ENCODE results near the gene ANKRD39. TPM values are rescaled to one million over a fixed set of nuclear protein-coding genes. Genes with fewer than 3 reads are reported as not detected.

ANKRD39 gene
- total RNA-seq, 1 donor, result 6.1 TPM

DNA sequence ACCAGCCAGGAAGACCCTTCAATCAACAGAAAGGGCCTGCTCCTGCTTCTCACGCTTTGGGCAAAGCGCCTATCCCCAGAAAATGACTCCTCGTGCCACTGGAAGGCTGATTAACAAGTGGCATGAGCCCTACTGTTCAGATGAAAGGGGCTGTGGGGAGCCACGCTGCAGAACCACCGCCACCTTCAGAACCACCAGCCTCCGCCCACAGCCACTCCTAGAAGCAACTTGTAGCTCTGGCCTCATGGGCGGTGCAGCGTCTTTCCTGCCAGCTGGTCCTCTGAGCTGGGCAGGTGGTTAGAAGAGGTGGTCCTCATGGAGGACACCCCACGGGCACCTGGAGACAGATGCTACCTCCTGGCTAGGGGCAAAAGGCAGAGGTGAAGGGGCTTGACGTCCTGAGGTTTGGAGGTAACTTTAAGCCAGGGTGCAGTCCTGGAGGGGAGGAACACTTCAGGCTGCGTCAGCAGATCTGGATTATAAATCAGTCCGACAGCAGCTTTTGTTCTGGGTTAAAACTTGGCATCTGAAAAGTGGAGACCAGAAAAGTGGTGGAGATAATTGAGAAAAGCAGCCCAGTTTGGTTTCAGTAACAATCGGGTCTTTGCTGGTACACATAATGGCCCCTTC, 12.9 kb upstream of the ANKRD39 start:
- H3K4me3 ChIP-seq (ENCODE audit: low read depth, low read length), result peak overlapping the region; percentile 84
- TF ChIP-seq CTCF (IDR thresholded peaks at IDR 0.05; ENCODE audit: insufficient read depth, low read length), result no peak
- DNase-seq (ENCODE audit: low read depth), result peak; percentile 67

- no peak for TF ChIP-seq CTCF (IDR thresholded peaks at IDR 0.05; ENCODE audit: insufficient read depth, low read length)
- peak within 1 kb of the TSS; percentile 84 for H3K4me3 ChIP-seq (ENCODE audit: low read depth, low read length)
- DNase-seq (ENCODE audit: low read depth), result no peak
Observed at GRCh38 chr2:96869822-96870625, 12.2 kb upstream of the ANKRD39 start, which contains the start of gene SEMA4C. Gene SEMA4C, minus strand, starts transcription at chr2:96870080. Its CDS starts 2,194 bp downstream, at chr2:96867886.

DNA sequence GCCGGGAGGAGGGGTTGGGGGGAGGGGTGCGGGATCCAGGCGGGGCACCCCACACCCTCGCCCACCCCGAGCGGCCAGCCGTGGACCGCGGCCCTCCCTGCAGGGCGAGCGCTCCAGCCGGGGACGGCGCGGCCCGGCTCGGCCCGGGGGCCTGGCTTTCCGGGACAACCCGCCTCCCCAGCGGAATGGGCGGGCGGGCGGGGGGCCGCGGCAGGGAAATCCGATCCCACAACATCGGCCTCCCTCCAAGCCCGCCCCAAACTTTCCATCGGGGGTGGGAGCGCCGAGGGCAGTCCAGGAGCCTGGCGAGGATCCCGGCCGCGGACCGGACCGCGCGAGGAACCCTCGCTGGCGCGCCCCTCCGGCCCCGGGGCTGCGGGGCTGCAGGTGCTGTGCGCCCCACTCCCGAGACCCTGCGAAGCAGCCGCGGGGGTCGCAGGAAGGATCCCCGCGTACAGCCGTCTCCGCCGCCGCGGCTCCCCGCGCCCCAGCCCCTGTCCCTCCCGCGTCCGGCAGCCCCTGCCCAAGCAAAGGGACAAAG, 11.5 kb upstream of the ANKRD39 start:
- peak; percentile 73 for DNase-seq (ENCODE audit: low read depth)
- TF ChIP-seq CTCF (IDR thresholded peaks at IDR 0.05; ENCODE audit: insufficient read depth, low read length), result no peak
- H3K4me3 ChIP-seq (ENCODE audit: low read depth, low read length), result peak overlapping the region; percentile 84

DNA sequence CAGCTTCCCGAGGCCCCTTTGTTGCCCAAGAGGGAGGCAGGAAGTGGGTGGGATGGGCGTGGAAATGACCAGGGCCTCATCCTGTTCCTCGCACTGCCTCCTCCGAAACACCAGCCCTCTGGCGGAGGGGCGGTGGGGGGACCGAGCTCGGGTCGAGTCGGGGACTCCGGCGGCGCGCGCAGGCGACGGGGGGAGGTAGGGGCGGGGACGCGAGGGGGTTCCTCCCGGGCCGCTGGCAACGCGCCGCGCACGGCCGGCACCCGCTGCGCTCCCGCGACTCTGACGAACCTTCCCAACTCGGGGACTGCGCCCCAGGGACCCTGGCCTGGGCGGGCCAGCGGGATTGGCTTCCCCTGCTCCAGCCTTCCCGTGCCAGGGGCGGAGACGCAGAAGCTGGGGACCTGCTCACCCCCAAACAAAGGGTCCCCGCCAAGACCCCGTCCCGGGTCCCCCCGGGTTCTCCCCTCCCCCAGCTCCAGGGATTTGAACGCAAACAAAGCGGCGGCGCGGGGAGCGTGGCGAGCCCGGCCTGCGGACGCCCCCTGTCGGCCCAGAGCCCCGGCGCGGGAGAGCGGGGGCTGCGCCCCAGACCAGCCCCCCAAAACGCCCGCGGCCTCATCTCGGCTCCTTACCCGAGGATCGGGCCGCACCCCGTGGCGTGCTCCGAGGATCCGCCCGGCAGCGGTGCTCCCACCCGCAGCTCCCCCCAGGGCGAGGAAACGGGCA, 10.9 kb upstream of the ANKRD39 start:
- peak overlapping the region; percentile 84 for H3K4me3 ChIP-seq (ENCODE audit: low read depth, low read length)
- peak; percentile 41 for TF ChIP-seq CTCF (IDR thresholded peaks at IDR 0.05; ENCODE audit: insufficient read depth, low read length)
- DNase-seq (ENCODE audit: low read depth), result peak; percentile 88

DNA sequence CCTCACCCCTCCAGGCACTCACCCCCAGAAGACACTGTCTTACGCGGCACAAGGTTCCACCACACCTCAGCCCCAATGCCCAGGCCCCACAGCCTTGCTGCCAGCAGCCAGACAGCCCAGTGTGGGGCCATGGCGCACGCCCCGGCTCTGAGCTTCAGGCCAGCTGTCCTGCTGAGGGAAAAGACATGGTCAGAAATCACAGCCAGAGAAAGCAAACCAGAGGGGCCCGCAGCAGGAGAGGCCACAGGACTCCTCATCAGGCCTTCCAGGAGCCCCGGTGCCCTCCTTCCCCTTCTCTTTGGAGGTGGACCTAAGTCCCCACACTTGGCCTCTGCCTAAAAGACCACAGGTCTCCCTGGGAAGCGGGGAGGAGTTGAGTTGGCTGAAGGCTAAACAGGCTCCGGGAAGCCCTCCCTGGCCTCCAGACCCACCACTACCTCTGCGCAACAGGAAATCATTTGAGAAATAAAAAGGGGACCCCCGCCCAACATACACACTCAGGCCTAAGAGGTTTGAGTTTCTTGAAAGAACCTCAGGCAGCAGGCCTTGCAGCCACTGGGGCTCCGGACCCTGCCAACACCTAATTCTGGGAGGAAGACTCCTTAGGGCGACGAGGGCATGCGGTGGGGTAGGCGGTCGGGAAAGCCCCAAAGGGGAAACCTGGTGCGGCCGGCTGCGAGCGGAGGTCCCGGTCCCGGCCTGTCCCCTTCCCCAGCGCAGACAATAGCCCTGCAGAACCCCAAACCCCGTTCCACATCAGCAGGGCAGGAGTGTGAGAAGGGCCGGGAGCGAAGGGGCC, 10.1 kb upstream of the ANKRD39 start:
- no peak for TF ChIP-seq CTCF (IDR thresholded peaks at IDR 0.05; ENCODE audit: insufficient read depth, low read length)
- DNase-seq (ENCODE audit: low read depth), result peak; percentile 27
- H3K4me3 ChIP-seq (ENCODE audit: low read depth, low read length), result peak overlapping the region; percentile 84

Measured in fibroblast of the aortic adventitia (primary cell).